Measurements from ENCODE around the gene MAGEA4. TPM values are rescaled to one million over a fixed set of nuclear protein-coding genes. Genes with fewer than 3 reads are reported as not detected.

Gene MAGEA4
- total and polyA plus RNA-seq, 2 experiments from 2014 or later: not detected

DNA sequence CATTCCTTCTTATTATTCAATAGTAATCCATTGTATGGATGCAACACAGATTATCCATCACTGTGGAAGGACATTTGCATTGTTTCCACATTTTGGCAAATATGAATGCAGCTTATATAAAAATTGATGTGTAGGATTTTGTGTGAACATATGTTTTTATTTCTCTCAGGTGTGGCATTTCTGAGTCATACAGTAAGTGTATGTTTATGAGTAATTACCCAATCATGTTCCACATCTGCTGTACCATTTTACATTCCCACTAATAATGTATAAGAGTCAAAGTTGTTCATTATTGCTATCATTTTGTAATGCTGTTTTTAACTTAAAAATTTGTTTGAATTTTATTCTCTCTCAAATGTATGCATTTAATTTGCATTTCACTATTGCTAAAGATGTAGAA lies 25.5 kb downstream of the MAGEA4 start:
- H3K4me2 ChIP-seq: no peak overlapping the region
- H3K36me3 ChIP-seq (replicated peaks; ENCODE audit: insufficient read depth, low read depth): no peaks in the 10 kb centered on the region
- no peak for TF ChIP-seq EZH2 (IDR thresholded peaks at IDR 0.05; ENCODE audit: borderline replicate concordance)
- no peak for TF ChIP-seq EZH2phosphoT487 (IDR thresholded peaks at IDR 0.05; ENCODE audit: low read depth, severe bottlenecking, unreplicated experiment)
- TF ChIP-seq, protein P1, sequence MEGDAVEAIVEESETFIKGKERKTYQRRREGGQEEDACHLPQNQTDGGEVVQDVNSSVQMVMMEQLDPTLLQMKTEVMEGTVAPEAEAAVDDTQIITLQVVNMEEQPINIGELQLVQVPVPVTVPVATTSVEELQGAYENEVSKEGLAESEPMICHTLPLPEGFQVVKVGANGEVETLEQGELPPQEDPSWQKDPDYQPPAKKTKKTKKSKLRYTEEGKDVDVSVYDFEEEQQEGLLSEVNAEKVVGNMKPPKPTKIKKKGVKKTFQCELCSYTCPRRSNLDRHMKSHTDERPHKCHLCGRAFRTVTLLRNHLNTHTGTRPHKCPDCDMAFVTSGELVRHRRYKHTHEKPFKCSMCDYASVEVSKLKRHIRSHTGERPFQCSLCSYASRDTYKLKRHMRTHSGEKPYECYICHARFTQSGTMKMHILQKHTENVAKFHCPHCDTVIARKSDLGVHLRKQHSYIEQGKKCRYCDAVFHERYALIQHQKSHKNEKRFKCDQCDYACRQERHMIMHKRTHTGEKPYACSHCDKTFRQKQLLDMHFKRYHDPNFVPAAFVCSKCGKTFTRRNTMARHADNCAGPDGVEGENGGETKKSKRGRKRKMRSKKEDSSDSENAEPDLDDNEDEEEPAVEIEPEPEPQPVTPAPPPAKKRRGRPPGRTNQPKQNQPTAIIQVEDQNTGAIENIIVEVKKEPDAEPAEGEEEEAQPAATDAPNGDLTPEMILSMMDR (IDR thresholded peaks at IDR 0.05; ENCODE audit: poor library complexity): no peak
- H3K27me3 ChIP-seq: no peaks in the 10 kb centered on the region
- H2AFZ ChIP-seq: no peak overlapping the region
- no peaks in the 10 kb centered on the region for H3K4me1 ChIP-seq (ENCODE audit: insufficient read depth)
- no peaks in the 10 kb centered on the region for H4K20me1 ChIP-seq (ENCODE audit: insufficient read depth, poor library complexity, severe bottlenecking)
- H3K27ac ChIP-seq: no peak overlapping the region
- H3K9me3 ChIP-seq (ENCODE audit: low read depth): no peaks in the 10 kb centered on the region
- no peaks in the 10 kb centered on the region for H3K79me2 ChIP-seq
- no peak for DNase-seq (ENCODE audit: low spot score)
- H3K4me3 ChIP-seq: no peak overlapping the region
- H3K9me2 ChIP-seq (replicated peaks; ENCODE audit: insufficient read depth): no peaks in the 10 kb centered on the region

DNA sequence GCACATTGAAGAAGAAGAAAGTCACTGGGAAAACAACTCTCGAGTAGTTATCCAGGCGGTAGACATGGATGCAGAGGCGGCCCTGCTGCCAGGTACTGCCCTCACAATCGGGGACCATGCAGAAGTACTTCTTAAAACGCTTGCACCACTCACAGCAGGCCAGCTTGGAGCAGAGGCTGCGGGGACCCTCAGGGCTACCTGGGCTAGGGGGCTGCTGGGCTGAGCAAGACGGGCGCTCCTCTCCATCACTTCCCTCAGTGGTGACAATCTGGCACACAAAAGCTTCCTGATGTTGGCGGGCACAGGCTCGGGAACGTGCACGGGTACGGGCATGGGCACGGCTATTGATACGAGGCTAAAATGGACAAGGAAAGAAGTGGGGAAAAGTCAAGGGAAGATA lies 42.0 kb downstream of the MAGEA4 start:
- no peak for DNase-seq (ENCODE audit: low spot score)
- H3K4me1 ChIP-seq (ENCODE audit: insufficient read depth): no peaks in the 10 kb centered on the region
- H3K27ac ChIP-seq: no peak overlapping the region
- H4K20me1 ChIP-seq (ENCODE audit: insufficient read depth, poor library complexity, severe bottlenecking): no peaks in the 10 kb centered on the region
- no peak overlapping the region for H3K4me3 ChIP-seq
- no peak overlapping the region for H2AFZ ChIP-seq
- TF ChIP-seq, protein P1 (IDR thresholded peaks at IDR 0.05; ENCODE audit: poor library complexity): no peak
- TF ChIP-seq EZH2 (IDR thresholded peaks at IDR 0.05; ENCODE audit: borderline replicate concordance) (no peak), EZH2phosphoT487 (IDR thresholded peaks at IDR 0.05; ENCODE audit: low read depth, severe bottlenecking, unreplicated experiment) (no peak)
- no peaks in the 10 kb centered on the region for H3K9me2 ChIP-seq (replicated peaks; ENCODE audit: insufficient read depth)
- 82% methylated on average over 15 of the region's 15 CpGs for WGBS (ENCODE audit: low lambda C conversion rate, missing lambda C conversion rate)
- no peaks in the 10 kb centered on the region for H3K27me3 ChIP-seq
- no peak overlapping the region for H3K4me2 ChIP-seq
- H3K9me3 ChIP-seq (ENCODE audit: low read depth): no peaks in the 10 kb centered on the region
- H3K79me2 ChIP-seq: no peaks in the 10 kb centered on the region
- no peaks in the 10 kb centered on the region for H3K36me3 ChIP-seq (replicated peaks; ENCODE audit: insufficient read depth, low read depth)

DNA sequence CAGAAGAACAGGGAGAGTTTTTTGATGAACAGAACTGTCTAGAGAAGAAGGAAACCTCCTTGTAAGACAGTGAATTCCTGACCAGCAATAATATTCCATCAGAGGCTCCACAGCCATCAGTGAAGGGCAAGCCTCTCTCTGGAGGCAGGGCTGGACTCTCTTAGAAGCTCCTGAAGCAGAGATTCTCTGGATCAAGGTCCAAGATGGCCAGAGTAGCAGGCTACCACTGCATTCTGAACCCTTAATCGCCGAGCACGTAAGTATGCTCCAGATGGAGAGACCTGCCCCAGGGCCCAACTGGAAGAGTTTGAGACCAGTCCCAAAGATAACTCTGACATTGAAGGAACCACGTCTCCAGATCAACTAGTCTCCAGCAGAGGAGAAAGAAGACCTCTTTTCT lies 45.4 kb downstream of the MAGEA4 start:
- no peak for TF ChIP-seq EZH2 (IDR thresholded peaks at IDR 0.05; ENCODE audit: borderline replicate concordance)
- TF ChIP-seq EZH2phosphoT487 (IDR thresholded peaks at IDR 0.05; ENCODE audit: low read depth, severe bottlenecking, unreplicated experiment): no peak
- TF ChIP-seq, protein P1 (IDR thresholded peaks at IDR 0.05; ENCODE audit: poor library complexity): no peak
- H3K79me2 ChIP-seq: no peaks in the 10 kb centered on the region
- H3K27ac ChIP-seq: no peak overlapping the region
- H4K20me1 ChIP-seq (ENCODE audit: insufficient read depth, poor library complexity, severe bottlenecking): no peaks in the 10 kb centered on the region
- DNase-seq (ENCODE audit: low spot score): no peak
- no peaks in the 10 kb centered on the region for H3K9me2 ChIP-seq (replicated peaks; ENCODE audit: insufficient read depth)
- WGBS (ENCODE audit: low lambda C conversion rate, missing lambda C conversion rate): 82% methylated on average over 4 of the region's 4 CpGs
- no peak overlapping the region for H2AFZ ChIP-seq
- H3K4me1 ChIP-seq (ENCODE audit: insufficient read depth): no peaks in the 10 kb centered on the region
- no peak overlapping the region for H3K4me3 ChIP-seq
- no peak overlapping the region for H3K4me2 ChIP-seq
- H3K36me3 ChIP-seq (replicated peaks; ENCODE audit: insufficient read depth, low read depth): no peaks in the 10 kb centered on the region
- H3K9me3 ChIP-seq (ENCODE audit: low read depth): no peaks in the 10 kb centered on the region
- H3K27me3 ChIP-seq: no peaks in the 10 kb centered on the region

DNA sequence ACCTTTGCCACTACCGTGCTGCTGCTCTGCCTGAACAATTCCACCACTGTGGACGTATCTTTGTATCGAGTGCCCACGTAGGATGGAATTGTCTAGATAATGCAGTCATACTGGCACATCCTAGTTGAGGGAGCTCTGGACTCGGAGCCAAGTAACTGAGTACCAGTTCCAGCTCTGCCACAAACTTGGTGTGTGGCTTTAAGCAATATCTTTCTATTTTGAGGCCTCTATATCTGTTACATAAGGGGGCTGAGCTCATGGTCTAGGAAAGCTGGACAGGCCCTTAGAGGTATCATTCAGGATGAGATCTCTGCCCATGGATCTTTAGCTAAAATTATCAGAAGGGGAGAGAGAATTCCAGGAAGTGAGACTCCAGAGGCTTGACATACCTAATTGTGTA lies 49.3 kb downstream of the MAGEA4 start:
- TF ChIP-seq EZH2phosphoT487 (IDR thresholded peaks at IDR 0.05; ENCODE audit: low read depth, severe bottlenecking, unreplicated experiment): no peak
- TF ChIP-seq EZH2 (IDR thresholded peaks at IDR 0.05; ENCODE audit: borderline replicate concordance): no peak
- TF ChIP-seq, protein P1 (IDR thresholded peaks at IDR 0.05; ENCODE audit: poor library complexity): no peak
- H3K4me1 ChIP-seq (ENCODE audit: insufficient read depth): no peaks in the 10 kb centered on the region
- no peak overlapping the region for H3K27ac ChIP-seq
- no peak overlapping the region for H2AFZ ChIP-seq
- no peaks in the 10 kb centered on the region for H3K36me3 ChIP-seq (replicated peaks; ENCODE audit: insufficient read depth, low read depth)
- no peaks in the 10 kb centered on the region for H3K9me3 ChIP-seq (ENCODE audit: low read depth)
- H3K27me3 ChIP-seq: no peaks in the 10 kb centered on the region
- no peaks in the 10 kb centered on the region for H4K20me1 ChIP-seq (ENCODE audit: insufficient read depth, poor library complexity, severe bottlenecking)
- no peaks in the 10 kb centered on the region for H3K9me2 ChIP-seq (replicated peaks; ENCODE audit: insufficient read depth)
- no peaks in the 10 kb centered on the region for H3K79me2 ChIP-seq
- H3K4me2 ChIP-seq: no peak overlapping the region
- 73% methylated on average over 5 of the region's 5 CpGs for WGBS (ENCODE audit: low lambda C conversion rate, missing lambda C conversion rate)
- DNase-seq (ENCODE audit: low spot score): no peak
- H3K4me3 ChIP-seq: no peak overlapping the region
